ENCODE measurements around the gene NKX2-4.

Gene NKX2-4

DNA sequence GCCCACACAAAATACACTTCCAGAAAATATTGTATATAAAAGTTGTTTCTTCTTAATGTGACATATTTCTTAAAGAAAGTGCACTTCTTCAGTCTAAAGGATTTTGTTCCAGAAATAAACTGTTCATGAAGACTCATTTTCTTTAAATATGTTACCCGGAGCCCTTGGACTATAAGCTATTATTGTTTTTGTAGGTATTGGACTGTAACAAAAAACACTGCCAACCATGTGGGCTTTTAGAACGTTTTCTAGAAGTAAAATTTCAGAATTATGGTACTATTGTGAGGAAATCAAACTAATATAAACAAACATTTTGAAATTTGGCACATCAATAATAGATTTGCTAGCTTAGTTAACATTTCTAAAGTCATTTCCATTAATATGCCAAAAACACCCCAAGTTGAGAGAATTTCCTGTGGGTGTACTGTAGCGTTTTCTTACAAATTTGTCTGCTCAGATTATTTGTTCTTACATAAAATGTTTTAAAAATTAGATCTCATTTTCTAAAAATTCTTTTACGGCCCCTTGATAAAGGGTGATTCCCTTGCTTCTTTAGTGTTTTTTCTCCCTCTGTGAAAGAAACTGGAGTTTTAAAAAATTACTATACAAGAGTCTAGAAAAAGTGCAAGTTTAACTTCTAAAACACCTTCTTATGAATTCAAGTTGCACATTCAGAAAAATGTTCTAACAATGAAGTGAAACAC is 3.4 kb downstream of the NKX2-4 start:
- TF ChIP-seq, protein P1, sequence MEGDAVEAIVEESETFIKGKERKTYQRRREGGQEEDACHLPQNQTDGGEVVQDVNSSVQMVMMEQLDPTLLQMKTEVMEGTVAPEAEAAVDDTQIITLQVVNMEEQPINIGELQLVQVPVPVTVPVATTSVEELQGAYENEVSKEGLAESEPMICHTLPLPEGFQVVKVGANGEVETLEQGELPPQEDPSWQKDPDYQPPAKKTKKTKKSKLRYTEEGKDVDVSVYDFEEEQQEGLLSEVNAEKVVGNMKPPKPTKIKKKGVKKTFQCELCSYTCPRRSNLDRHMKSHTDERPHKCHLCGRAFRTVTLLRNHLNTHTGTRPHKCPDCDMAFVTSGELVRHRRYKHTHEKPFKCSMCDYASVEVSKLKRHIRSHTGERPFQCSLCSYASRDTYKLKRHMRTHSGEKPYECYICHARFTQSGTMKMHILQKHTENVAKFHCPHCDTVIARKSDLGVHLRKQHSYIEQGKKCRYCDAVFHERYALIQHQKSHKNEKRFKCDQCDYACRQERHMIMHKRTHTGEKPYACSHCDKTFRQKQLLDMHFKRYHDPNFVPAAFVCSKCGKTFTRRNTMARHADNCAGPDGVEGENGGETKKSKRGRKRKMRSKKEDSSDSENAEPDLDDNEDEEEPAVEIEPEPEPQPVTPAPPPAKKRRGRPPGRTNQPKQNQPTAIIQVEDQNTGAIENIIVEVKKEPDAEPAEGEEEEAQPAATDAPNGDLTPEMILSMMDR (conservative IDR thresholded peaks at IDR 0.05; ENCODE audit: control insufficient read depth, insufficient read depth, low read depth, low read length) = no peak
- H3K4me3 ChIP-seq (ENCODE audit: control insufficient read depth, low read depth, low read length) = no peak overlapping the region
- no peak for DNase-seq (ENCODE audit: low read depth)

- TF ChIP-seq, protein P1 (conservative IDR thresholded peaks at IDR 0.05; ENCODE audit: control insufficient read depth, insufficient read depth, low read depth, low read length) = no peak
- no peak overlapping the region for H3K4me3 ChIP-seq (ENCODE audit: control insufficient read depth, low read depth, low read length)
- no peak for DNase-seq (ENCODE audit: low read depth)
Observed at GRCh38 chr20:21393166-21393565, 4.2 kb downstream of the NKX2-4 start.

GRCh38 chr20:21391972-21392352 is 5.4 kb downstream of the NKX2-4 start:
- no peak overlapping the region for H3K4me3 ChIP-seq (ENCODE audit: control insufficient read depth, low read depth, low read length)
- TF ChIP-seq, protein P1 (conservative IDR thresholded peaks at IDR 0.05; ENCODE audit: control insufficient read depth, insufficient read depth, low read depth, low read length) = no peak
- no peak for DNase-seq (ENCODE audit: low read depth)

DNA sequence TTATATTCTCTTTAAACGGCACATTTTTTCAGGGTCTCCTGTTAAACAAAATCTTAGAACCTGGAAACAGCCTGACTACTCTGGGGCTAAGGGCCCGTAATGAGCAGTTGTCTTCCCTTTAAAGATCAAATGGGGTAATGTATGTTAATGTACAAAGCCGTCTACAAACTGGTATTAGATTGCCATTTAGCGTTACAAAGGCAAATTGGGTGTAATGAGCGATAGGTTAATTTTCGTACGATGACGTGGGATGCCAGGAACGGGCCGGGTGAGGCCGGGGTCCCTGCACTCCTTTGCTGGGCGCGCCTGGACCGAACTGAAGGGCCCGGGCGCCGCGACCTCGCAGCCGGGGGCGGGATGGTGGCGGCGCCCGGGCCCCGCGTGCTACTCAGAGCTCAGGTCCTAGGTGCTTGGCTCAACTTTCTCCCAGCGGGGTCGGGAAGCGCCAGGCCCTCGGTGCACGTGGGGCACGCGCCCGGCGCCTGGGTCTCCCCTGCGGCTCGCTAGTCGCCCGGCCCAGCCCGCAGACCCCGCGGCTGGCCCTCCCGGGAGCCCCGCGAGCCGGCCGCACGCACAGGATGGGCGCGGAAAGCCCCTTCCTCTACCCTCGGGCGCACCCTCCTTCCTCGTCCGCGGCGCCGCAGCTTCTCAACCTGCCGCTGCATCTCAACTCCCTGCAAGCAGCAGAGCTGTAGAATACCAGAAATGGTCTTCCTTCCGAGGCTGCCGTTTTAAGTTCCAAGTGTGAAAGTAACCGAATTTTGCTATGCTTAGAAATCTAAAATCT is 5.9 kb downstream of the NKX2-4 start:
- TF ChIP-seq, protein P1 (conservative IDR thresholded peaks at IDR 0.05; ENCODE audit: control insufficient read depth, insufficient read depth, low read depth, low read length) = no peak
- no peak for DNase-seq (ENCODE audit: low read depth)
- no peak overlapping the region for H3K4me3 ChIP-seq (ENCODE audit: control insufficient read depth, low read depth, low read length)

GRCh38 chr20:21390768-21391167 is 6.6 kb downstream of the NKX2-4 start:
- TF ChIP-seq, protein P1 (conservative IDR thresholded peaks at IDR 0.05; ENCODE audit: control insufficient read depth, insufficient read depth, low read depth, low read length) = no peak
- no peak for DNase-seq (ENCODE audit: low read depth)
- no peak overlapping the region for H3K4me3 ChIP-seq (ENCODE audit: control insufficient read depth, low read depth, low read length)

- DNase-seq (ENCODE audit: low read depth) = no peak
- TF ChIP-seq, protein P1 (conservative IDR thresholded peaks at IDR 0.05; ENCODE audit: control insufficient read depth, insufficient read depth, low read depth, low read length) = no peak
Observed at GRCh38 chr20:21389368-21389767, 8.0 kb downstream of the NKX2-4 start.

More at GRCh38 chr20:21389368-21389767, 8.0 kb downstream of the NKX2-4 start:
- H3K4me3 ChIP-seq (ENCODE audit: control insufficient read depth, low read depth, low read length) = no peak overlapping the region
